GM10266 (cell line): ENCODE measurements around the gene HEXIM1.

Experiments used
- DNase-seq: peaks from one replicate; pipeline ENCODE4 v3.0.0; 2012; ENCODE audit errors: extremely low spot score
- CTCF ChIP-seq: IDR thresholded peaks from 2 replicates; pipeline ENCODE4 v1.5.1; 2012; ENCODE audit warnings: mild to moderate bottlenecking, low read depth; ENCODE audit not compliant: control insufficient read depth, insufficient read depth; ENCODE audit errors: missing control alignments

Gene HEXIM1

GRCh38 chr17:45148183-45149036 lies at the start of gene HEXIM1:
TSS of gene HEXIM1 (plus strand) at chr17:45148475. CDS start at chr17:45149191, 716 bp downstream.
- no peak for TF ChIP-seq CTCF

GRCh38 chr17:45098869-45099616 lies 49.2 kb upstream of the HEXIM1 start:
- peak; percentile 83 for DNase-seq
- peak; percentile 89 for TF ChIP-seq CTCF

More at GRCh38 chr17:45148183-45149036, at the start of gene HEXIM1:
- peak; percentile 97 for DNase-seq

- no peak for DNase-seq
- TF ChIP-seq CTCF: no peak
Observed at GRCh38 chr17:45101546-45101882, 46.8 kb upstream of the HEXIM1 start.

- no peak for DNase-seq
- TF ChIP-seq CTCF: no peak
Observed at GRCh38 chr17:45101883-45102811, 46.1 kb upstream of the HEXIM1 start.

- no peak for TF ChIP-seq CTCF
Observed at GRCh38 chr17:45102856-45103255, 45.4 kb upstream of the HEXIM1 start.

GRCh38 chr17:45103269-45103795 lies 44.9 kb upstream of the HEXIM1 start:
- DNase-seq: no peak
- TF ChIP-seq CTCF: no peak

More at GRCh38 chr17:45102856-45103255, 45.4 kb upstream of the HEXIM1 start:
- no peak for DNase-seq
